SK-N-SH treated with all-trans-retinoic acid at 6 μM for 48 hours (cell line): Measurements from ENCODE around the gene BCKDHB.
"Not testable (repeated sequence)": the region's sequence is repeated elsewhere in the genome, so short reads cannot be mapped to it uniquely, and the experiment has no call there.

Experiments
- ATAC-seq: fragments of 200-7000 bp; cut with Tn5 transposase; 3 replicates; pipeline ENCODE4 v1.9.1; 2020; ENCODE audit warnings: mild to moderate bottlenecking, moderate library complexity
- ARNTL ChIP-seq: fragments of 450-650 bp; formaldehyde crosslinking; IDR thresholded peaks from 2 replicates; pipeline ENCODE4 v1.5.0; 2020; ENCODE audit warnings: low read depth, mild to moderate bottlenecking, moderate library complexity, borderline replicate concordance
- BACH2 ChIP-seq: fragments of 250-450 bp; sonication (Bioruptor Pico); IDR thresholded peaks from 2 replicates; pipeline ENCODE4 v1.9.0; 2021; ENCODE audit warnings: mild to moderate bottlenecking, borderline replicate concordance
- CSDC2 ChIP-seq: fragments of 250-450 bp; sonication (Bioruptor Pico); IDR thresholded peaks from 2 replicates; pipeline ENCODE4 v1.5.0; 2020; ENCODE audit warnings: mild to moderate bottlenecking, moderate library complexity
- ESRRG ChIP-seq: fragments of 250-450 bp; sonication (Bioruptor Pico); IDR thresholded peaks from 2 replicates; pipeline ENCODE4 v1.6.1; 2021; ENCODE audit warnings: mild to moderate bottlenecking
- GLIS3 ChIP-seq: fragments of 250-450 bp; sonication (Bioruptor Pico); IDR thresholded peaks from 2 replicates; pipeline ENCODE4 v1.5.0; 2020; ENCODE audit warnings: mild to moderate bottlenecking, moderate library complexity
- ISL1 ChIP-seq: fragments of 250-450 bp; sonication (Bioruptor Pico); IDR thresholded peaks from 2 replicates; pipeline ENCODE4 v2.1.2; 2022; ENCODE audit warnings: mild to moderate bottlenecking, moderate library complexity
- OSR1 ChIP-seq: fragments of 250-450 bp; sonication (Bioruptor Pico); IDR thresholded peaks from 2 replicates; pipeline ENCODE4 v1.8.0; 2022; ENCODE audit warnings: moderate library complexity, mild to moderate bottlenecking, inconsistent platforms
- PATZ1 ChIP-seq: fragments of 250-450 bp; sonication (Bioruptor Pico); IDR thresholded peaks from 2 replicates; pipeline ENCODE4 v1.8.0; 2020; ENCODE audit warnings: mild to moderate bottlenecking, moderate library complexity, borderline replicate concordance
- PPARA ChIP-seq: fragments of 250-450 bp; sonication (Bioruptor Pico); IDR thresholded peaks from 2 replicates; pipeline ENCODE4 v1.5.0; 2020; ENCODE audit warnings: mild to moderate bottlenecking, borderline replicate concordance
- RARB ChIP-seq: fragments of 250-450 bp; sonication (Bioruptor Pico); IDR thresholded peaks from 2 replicates; pipeline ENCODE4 v1.8.0; 2021; ENCODE audit warnings: mild to moderate bottlenecking, moderate library complexity
- SNAI2 ChIP-seq: fragments of 250-450 bp; sonication (Bioruptor Pico); IDR thresholded peaks from 2 replicates; pipeline ENCODE4 v1.5.0; 2020; ENCODE audit warnings: mild to moderate bottlenecking, moderate library complexity
- TOX ChIP-seq: fragments of 250-450 bp; sonication (Bioruptor Pico); IDR thresholded peaks from 2 replicates; pipeline ENCODE4 v1.8.0; 2021; ENCODE audit warnings: mild to moderate bottlenecking, moderate library complexity, borderline replicate concordance
- ZC3H10 ChIP-seq: fragments of 250-450 bp; sonication (Bioruptor Pico); IDR thresholded peaks from 2 replicates; pipeline ENCODE4 v1.5.1; 2021; ENCODE audit warnings: mild to moderate bottlenecking, moderate library complexity
- ZFP3 ChIP-seq: fragments of 250-450 bp; sonication (Bioruptor Pico); IDR thresholded peaks from 2 replicates; pipeline ENCODE4 v1.5.0; 2020; ENCODE audit warnings: mild to moderate bottlenecking, moderate library complexity
- ZNF8 ChIP-seq: fragments of 450-650 bp; formaldehyde crosslinking; IDR thresholded peaks from 2 replicates; pipeline ENCODE4 v1.5.0; 2020; ENCODE audit warnings: mild to moderate bottlenecking, moderate library complexity
- TF ChIP-seq, protein P1 (sequence below): fragments of 250-450 bp; sonication (Bioruptor Pico); IDR thresholded peaks from 2 replicates; pipeline ENCODE4 v1.8.0; 2021; ENCODE audit warnings: low read depth, mild to moderate bottlenecking, moderate library complexity, borderline replicate concordance
- TF ChIP-seq, protein P2 (sequence below): fragments of 250-450 bp; sonication (Bioruptor Pico); IDR thresholded peaks from 2 replicates; pipeline ENCODE4 v1.5.0; 2020; ENCODE audit warnings: mild to moderate bottlenecking, moderate library complexity

BCKDHB gene

GRCh38 chr6:80104520-80104919 is 2.0 kb upstream of the BCKDHB start:
- TF ChIP-seq, protein P1, sequence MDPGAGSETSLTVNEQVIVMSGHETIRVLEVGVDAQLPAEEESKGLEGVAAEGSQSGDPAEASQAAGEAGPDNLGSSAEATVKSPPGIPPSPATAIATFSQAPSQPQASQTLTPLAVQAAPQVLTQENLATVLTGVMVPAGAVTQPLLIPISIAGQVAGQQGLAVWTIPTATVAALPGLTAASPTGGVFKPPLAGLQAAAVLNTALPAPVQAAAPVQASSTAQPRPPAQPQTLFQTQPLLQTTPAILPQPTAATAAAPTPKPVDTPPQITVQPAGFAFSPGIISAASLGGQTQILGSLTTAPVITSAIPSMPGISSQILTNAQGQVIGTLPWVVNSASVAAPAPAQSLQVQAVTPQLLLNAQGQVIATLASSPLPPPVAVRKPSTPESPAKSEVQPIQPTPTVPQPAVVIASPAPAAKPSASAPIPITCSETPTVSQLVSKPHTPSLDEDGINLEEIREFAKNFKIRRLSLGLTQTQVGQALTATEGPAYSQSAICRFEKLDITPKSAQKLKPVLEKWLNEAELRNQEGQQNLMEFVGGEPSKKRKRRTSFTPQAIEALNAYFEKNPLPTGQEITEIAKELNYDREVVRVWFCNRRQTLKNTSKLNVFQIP (CRISPR knock-in tag) = no peak
- TF ChIP-seq ESRRG = no peak
- no peak for TF ChIP-seq ZNF8 (CRISPR knock-in tag)
- TF ChIP-seq PATZ1 (CRISPR knock-in tag) = no peak
- no peak for TF ChIP-seq RARB
- TF ChIP-seq, protein P2, sequence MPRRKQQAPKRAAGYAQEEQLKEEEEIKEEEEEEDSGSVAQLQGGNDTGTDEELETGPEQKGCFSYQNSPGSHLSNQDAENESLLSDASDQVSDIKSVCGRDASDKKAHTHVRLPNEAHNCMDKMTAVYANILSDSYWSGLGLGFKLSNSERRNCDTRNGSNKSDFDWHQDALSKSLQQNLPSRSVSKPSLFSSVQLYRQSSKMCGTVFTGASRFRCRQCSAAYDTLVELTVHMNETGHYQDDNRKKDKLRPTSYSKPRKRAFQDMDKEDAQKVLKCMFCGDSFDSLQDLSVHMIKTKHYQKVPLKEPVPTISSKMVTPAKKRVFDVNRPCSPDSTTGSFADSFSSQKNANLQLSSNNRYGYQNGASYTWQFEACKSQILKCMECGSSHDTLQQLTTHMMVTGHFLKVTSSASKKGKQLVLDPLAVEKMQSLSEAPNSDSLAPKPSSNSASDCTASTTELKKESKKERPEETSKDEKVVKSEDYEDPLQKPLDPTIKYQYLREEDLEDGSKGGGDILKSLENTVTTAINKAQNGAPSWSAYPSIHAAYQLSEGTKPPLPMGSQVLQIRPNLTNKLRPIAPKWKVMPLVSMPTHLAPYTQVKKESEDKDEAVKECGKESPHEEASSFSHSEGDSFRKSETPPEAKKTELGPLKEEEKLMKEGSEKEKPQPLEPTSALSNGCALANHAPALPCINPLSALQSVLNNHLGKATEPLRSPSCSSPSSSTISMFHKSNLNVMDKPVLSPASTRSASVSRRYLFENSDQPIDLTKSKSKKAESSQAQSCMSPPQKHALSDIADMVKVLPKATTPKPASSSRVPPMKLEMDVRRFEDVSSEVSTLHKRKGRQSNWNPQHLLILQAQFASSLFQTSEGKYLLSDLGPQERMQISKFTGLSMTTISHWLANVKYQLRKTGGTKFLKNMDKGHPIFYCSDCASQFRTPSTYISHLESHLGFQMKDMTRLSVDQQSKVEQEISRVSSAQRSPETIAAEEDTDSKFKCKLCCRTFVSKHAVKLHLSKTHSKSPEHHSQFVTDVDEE = no peak
- no peak for TF ChIP-seq CSDC2 (CRISPR knock-in tag)
- TF ChIP-seq BACH2 = no peak
- TF ChIP-seq TOX (CRISPR knock-in tag) = no peak
- TF ChIP-seq ZFP3 (CRISPR knock-in tag) = no peak
- ATAC-seq = no peak

DNA sequence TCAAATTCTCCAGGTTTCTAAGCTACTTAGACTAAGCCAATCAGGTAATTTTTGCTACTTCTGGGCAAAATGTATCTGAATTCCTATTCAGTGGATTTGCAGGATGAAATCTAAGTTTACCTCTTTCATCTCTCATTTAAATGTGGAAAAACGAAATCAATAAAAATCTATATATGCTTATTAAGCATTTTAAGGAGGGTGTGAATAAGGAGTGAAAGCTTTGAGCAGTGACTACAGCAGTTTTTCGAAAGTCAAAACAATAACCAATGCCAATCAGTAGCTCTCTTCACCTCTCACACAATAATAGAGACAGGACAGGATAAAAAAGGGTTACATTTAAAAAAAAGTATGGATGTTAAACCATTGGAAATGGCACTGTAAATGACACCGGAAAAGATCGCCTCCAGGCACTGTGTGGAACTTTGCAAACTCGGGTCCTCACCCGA is 476 bp upstream of the BCKDHB start:
- no peak; the same call in 2 of the 3 replicates for ATAC-seq
- no peak for TF ChIP-seq OSR1 (CRISPR knock-in tag)
- TF ChIP-seq, protein P2 = no peak
- TF ChIP-seq, all 23 proteins: peak for 0

DNA sequence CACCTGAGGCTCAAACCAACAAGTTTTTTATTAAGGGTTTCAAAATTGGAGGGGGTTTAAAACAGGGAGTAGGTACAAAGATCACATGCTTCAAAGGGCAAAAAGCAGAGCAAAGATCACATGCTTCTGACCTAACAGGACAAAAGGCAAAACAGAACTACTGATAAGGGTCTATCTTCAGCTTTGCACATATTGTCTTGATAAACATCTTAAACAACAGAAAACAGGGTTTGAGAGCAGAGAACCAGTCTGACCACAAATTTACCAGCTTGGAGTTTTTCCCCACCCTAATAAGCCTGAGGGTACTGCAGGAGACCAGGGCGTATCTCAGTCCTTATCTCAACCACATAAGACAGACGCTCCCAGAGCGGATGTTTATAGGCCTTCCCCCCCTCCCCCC is 16.1 kb downstream of the BCKDHB start:
- ATAC-seq = not testable (repeated sequence)

- no peak for ATAC-seq
- no peak for TF ChIP-seq PPARA (CRISPR knock-in tag)
- no peak for TF ChIP-seq CSDC2 (CRISPR knock-in tag)
- no peak for TF ChIP-seq ZNF8 (CRISPR knock-in tag)
- no peak for TF ChIP-seq SNAI2 (CRISPR knock-in tag)
- TF ChIP-seq GLIS3 (CRISPR knock-in tag) = no peak
- no peak for TF ChIP-seq ARNTL (CRISPR knock-in tag)
- TF ChIP-seq ZC3H10 (CRISPR knock-in tag) = no peak
- no peak for TF ChIP-seq ISL1 (CRISPR knock-in tag)
- TF ChIP-seq, protein P2 = no peak
- no peak for TF ChIP-seq OSR1 (CRISPR knock-in tag)
- TF ChIP-seq BACH2 = no peak
- TF ChIP-seq PATZ1 (CRISPR knock-in tag) = no peak
Measured at GRCh38 chr6:80126657-80127345, 20.3 kb downstream of the BCKDHB start.
